HG02678 (cell line): Measurements from ENCODE around the gene MAP3K10.
A peak's percentile ranks its signal among the peaks of the same experiment; 100 is the strongest.
"Not testable (repeated sequence)": the region's sequence is repeated elsewhere in the genome, so short reads cannot be mapped to it uniquely, and the experiment has no call there.

Source experiments
- ATAC-seq: cut with Tn5 transposase; IDR thresholded peaks from one replicate; pipeline ENCODE4 v1.9.1; 2021; ENCODE audit warnings: mild to moderate bottlenecking, moderate library complexity; ENCODE audit not compliant: unreplicated experiment

The MAP3K10 gene

DNA sequence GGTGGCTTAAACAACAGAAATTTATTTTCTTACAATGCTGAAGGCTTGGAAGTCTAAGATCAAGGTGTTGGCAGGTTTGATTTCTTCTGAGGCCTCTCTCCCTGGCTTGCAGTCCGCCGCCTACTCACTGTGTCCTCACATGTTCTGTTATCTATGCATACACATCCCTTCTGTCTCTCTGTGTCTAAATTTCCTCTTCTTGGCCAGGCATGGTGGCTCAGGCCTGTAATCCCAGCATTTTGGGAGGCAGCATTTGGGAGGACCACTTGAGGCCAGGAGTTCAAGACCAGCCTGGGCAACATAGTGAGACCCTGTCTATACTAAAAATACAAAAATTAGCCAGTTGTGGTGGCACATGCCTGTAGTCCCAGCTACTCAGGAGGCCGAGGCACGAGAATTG is 19.9 kb upstream of the MAP3K10 start:
- not testable (repeated sequence) for ATAC-seq

DNA sequence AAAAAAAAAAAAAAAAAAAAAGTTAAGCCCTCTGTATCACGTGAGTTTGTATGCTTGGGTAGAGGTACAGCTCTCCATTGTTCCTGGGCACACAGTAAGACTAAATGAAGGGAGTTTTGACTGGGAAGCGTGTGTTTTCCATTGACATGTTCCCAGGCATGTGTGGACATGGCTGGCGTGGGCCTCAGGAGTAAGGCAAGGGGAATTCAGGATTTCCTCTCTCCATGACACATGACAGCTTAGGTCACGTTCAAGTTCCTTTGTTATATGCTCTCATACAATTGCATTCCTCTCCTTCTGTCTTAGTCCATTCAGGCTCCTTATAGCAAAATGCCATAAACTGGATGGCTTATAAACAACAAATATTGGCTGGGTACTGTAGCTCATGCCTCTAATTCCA is 17.1 kb upstream of the MAP3K10 start:
- ATAC-seq = no peak

- no peak for ATAC-seq
Observed at GRCh38 chr19:40175820-40176219, 15.4 kb upstream of the MAP3K10 start.

- ATAC-seq = no peak
Observed at GRCh38 chr19:40177286-40178070, 13.7 kb upstream of the MAP3K10 start.

DNA sequence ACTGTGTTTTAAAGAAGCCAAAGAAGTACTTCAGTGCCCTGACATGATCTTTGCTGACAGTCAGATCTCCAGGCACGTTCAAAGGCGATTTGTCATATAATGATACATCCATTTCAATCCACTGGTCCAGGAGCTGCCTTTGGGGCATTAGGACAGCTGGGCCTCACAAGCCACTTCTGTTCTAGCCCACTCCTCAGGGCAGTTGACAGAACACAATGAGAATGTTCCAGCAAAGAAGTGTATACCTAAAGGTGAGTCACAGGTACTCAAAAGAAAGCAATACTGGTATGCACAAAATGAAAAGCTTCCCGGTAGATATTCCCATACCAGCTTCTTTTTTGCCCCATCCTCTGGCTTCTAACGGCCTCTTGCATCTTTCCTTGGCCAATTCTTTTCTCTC is 12.5 kb upstream of the MAP3K10 start:
- no peak for ATAC-seq

- no peak for ATAC-seq
Observed at GRCh38 chr19:40184273-40184672, 7.0 kb upstream of the MAP3K10 start.

- peak; percentile 14 for ATAC-seq
Observed at GRCh38 chr19:40191836-40192646, 815 bp downstream of the MAP3K10 start.

DNA sequence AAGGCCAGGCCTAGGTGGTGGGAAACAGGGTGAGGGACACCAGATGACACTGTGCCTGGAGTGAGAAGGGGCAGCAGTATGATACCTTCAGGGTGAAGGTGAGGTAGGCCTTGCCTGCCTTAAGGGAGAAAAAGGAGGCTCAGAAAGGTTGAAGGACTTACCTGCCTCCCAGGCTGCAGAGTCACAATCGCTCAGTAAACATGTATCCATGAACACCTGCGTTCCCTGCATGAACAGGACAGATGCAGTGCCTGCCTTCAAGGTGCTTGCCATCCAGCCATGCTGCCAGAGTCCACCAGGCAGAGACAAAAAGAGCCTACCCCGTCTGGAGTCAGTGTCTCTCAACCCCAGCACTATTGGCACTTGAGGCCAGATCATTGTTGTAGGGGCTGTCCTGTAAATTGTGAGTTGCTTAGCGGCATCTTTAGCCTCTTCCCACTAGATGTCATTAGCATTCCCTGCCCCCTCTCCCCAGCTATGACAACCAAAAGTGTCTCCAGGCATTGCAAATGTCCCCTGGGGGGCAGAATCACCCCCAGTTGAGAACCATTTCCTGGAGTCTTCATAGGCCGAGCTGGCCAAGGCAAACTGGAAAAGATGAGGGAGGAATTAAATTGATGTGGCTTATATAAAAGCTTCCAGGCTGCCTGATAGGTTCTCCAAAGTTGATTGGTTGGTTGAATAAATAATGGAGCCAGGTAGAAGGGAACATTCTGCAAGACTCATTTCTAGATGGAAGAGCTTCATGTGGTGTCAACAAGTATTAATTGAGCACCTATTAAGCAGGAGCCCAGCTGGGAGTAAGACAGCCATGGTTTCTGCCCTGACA is 1.7 kb downstream of the MAP3K10 start:
- no peak for ATAC-seq

- no peak for ATAC-seq
Observed at GRCh38 chr19:40193587-40193849, 2.3 kb downstream of the MAP3K10 start.

- ATAC-seq = no peak
Observed at GRCh38 chr19:40198272-40198990, 7.2 kb downstream of the MAP3K10 start.

DNA sequence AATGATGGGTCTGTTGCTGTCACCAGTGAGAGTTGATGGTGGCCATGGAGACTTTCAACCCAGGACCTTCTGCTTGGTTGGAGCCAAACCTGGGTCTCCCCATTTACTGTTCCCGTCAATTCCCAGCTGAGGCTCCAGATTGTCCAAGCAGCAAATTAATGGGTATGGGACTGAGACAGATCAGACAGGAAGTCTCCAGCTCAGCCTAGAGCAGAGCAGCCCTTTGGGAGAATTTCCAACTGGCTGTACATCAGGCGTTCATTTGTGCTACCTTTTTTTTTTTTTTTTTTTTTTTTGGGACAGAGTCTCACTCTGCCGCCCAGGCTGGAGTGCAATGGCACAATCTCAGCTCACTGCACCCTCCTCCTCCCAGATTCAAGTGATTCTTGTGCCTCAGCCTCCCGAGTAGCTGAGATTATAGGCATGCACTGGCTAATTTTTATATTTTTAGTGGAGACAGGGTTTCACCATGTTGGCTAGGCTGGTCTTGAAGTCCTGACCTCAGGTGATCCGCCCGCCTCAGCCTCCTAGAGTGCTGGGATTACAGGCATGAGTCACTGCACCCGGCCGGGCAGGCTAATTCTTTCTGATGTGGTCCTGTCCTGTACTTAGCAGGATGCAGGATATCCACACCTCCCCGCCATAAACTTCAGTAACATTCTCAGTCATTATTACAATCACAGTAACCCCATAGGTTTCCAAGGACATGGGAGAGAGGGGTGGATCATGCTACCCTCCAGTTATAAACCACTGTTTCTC is 9.3 kb downstream of the MAP3K10 start:
- ATAC-seq = no peak

DNA sequence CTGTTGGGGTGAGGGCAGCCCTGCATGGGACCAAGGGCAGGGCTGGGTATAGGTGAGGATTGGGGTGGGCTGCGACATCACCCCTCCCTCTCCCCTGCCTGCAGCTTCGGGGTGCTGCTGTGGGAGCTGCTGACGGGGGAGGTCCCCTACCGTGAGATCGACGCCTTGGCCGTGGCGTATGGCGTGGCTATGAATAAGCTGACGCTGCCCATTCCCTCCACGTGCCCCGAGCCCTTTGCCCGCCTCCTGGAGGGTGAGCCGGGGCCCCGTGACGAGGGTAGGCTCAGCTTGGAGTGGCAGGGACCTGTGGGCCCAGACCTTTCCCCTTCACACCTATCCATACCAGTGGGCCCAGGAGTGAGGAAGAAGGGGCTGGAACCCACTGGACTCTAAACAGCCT is 13.2 kb downstream of the MAP3K10 start:
- ATAC-seq = no peak

GRCh38 chr19:40205760-40206159 is 14.5 kb downstream of the MAP3K10 start:
- no peak for ATAC-seq

GRCh38 chr19:40208602-40209001 is 17.4 kb downstream of the MAP3K10 start:
- no peak for ATAC-seq

DNA sequence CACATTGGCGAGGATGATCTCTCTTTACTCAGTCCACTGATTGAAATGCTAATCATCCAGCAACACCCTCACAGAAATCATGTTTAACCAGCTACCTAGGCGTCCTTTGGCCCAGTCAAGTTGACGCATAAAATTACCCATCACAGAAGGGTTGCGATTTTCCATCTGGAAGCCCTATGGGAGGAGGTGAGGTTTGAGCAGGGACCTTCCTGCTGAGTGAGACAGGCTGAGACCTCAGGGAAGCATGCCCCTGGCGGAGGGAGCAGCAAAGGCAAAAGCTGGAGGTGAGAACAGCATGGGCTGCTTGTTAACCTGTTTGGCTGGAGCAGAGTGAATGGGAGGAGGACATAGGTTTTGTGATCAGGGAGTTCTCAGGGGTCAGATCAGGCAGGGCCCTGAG is 19.7 kb downstream of the MAP3K10 start:
- ATAC-seq = no peak

- no peak for ATAC-seq
Observed at GRCh38 chr19:40213251-40213829, 22.1 kb downstream of the MAP3K10 start.

GRCh38 chr19:40213882-40214570 is 22.8 kb downstream of the MAP3K10 start:
- no peak for ATAC-seq

GRCh38 chr19:40214936-40215335 is 23.7 kb downstream of the MAP3K10 start:
- ATAC-seq = no peak

DNA sequence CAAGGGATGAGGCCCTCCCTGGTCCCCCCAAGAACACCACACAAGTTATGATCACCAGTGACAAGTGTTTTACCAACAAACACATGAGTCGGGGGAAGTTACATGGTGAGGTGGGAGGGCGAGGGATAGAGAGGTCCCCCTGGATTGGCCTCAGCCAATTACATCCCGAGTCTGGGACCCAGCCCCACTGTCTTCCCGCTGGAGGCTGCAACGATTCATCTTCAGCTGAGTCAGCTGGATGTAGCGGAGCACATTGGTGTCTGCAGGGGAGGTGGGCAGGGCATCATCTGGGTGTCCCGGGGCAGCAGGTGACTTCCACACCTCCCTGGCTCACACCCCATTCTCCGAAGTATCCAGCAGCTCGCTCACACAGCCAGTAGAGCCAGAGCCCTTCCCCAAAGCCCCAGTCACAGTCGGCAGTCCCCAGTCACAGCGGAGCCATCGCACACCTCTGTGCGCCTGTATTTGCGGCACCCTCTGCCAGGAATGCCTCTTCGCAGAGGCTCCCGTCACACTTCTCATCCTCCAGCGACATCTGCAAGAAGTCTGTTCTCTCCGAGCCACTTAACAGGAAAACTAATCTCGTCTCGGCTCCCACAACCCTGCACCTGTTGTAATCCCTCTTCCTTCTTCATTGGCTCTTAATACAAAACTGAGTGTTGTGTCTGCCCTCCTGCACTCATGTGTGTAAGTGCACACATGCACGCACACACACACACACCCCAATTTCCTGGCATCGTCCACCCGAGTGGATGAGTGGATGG is 25.0 kb downstream of the MAP3K10 start:
- ATAC-seq = no peak
